ENCODE results near the gene GPR15LG.
"Not testable (repeated sequence)": the region's sequence is repeated elsewhere in the genome, so short reads cannot be mapped to it uniquely, and the experiment has no call there.

The GPR15LG gene

DNA sequence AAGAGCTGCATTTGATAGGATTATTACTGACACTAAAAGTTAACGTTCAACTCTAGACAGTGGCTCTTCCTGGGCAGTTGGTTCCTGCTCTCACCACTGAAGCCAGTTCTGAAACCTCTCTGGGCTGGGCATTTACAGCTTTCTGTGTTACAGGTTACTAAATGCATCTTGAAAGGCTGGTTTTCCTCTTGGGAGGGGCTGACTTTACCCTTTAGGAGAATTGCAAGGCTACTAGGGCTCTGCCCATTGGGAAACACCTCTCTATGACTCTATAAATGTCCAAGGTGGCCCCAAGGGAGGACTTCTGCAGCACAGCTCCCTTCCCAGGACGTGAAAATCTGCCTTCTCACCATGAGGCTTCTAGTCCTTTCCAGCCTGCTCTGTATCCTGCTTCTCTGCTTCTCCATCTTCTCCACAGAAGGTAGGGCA, at the start of gene GPR15LG:
Gene GPR15LG, plus strand, starts transcription at position 301 of the 429 bp plus-strand sequence. Its CDS starts 51 bp downstream, at position 352.
- DNase-seq (ENCODE audit: low read depth) = no peak

GRCh38 chr10:84125910-84126784, 47.5 kb upstream of the GPR15LG start:
- not testable (repeated sequence) for DNase-seq (ENCODE audit: low read depth)

DNA sequence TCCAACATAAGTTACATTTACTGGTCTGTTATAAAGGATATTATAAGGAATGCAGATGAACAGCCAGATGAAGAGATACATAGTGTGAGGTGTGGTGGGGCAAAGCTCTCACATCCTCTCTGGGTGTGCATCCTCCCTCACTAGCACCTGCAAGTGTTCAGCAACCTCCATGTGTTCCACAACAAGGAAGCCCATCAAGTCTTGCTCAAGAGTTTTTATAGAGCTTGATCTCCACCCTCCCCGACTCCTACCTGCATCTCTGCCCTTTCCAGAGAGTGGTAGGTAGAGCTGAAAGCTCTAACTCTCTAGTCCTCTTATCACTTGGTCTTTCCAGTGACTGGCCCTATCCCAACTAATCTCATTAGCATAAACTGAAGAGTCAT, 46.8 kb upstream of the GPR15LG start:
- DNase-seq (ENCODE audit: low read depth) = no peak

GRCh38 chr10:84135836-84136235, 37.8 kb upstream of the GPR15LG start:
- no peak for DNase-seq (ENCODE audit: low read depth)

DNA sequence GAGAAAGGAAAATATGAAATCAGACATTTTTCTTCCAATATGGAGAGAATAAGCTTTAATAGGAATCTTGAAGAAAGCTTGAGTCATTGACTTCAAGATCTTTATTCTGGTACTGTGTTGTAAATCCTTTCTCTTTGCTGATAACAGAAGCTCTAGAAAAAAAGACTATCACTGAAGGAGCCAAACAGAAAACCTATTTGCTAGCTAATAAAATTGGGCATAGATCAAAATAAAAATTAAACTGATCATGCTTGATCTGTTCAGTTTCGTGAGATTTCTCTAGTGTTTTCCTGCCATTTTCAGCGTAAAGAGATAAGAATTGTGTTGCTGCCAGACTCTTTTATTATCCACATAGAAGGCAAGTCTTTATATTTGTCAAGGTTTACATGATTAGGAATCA, 35.8 kb upstream of the GPR15LG start:
- DNase-seq (ENCODE audit: low read depth) = no peak

- DNase-seq (ENCODE audit: low read depth) = peak; percentile 15
Observed at GRCh38 chr10:84138478-84139125, 35.0 kb upstream of the GPR15LG start.

DNA sequence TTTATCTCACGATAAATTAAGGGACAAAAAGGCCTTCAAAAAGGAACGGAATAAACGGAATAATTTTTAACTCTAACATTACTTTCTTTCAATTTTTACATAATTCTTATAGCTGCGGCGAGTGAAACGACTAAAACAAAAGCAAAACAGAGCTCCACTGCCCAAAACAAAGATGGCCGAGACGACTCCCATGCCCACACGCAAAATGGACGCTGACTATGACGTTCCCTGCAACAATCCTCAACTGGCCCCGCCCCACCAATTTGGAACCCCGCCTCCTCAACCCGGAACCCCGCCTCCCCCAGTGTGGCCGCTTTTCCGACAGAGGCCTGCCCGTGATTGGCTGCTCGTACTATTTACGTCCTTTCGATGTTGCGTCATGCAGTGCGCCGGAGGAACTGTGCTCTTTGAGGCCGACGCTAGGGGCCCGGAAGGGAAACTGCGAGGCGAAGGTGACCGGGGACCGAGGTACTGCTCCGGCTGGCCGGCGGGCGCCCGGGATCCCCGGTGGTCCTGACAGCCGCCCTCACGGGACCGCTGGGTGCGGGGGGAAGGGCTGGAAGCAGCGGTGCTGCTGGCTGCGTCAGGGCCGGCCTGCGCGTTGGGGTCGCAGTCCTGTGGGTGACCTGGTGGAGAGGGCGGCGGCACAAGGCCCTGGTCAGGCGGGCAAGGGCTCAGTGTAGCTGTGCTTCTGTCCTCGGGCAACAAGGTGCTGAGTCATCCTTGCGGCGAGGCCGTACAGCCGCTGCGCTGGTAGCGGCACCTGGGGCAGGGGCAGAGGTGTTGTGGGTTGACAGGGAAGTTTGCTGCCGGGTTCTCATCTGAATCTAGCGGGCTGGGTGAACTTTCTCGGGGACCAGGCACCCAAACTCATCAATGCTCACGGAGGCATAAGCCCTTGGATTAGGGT, 34.2 kb upstream of the GPR15LG start, which contains the start of gene GHITM:
Gene GHITM, plus strand, starts transcription at position 384 of the 910 bp plus-strand sequence. CDS start 1,992 bp downstream, outside the sequence.
- DNase-seq (ENCODE audit: low read depth) = peak; percentile 99

DNA sequence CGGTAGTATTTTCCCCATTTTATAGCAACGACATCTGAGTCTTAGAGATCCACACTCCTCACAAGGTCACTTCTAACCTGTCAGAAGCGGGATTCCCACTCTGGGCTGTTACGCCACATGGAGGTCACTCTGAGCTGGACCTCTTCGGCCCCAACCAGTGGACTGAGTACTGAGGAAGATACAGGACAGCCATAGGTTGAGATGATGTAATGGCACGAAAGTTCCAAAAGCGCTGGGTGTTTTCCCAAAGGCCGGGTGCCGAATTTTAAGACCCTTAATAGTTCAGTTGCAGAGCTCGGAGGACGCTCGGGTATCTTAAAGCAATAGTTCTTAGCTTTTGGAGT, 33.6 kb upstream of the GPR15LG start:
- DNase-seq (ENCODE audit: low read depth) = no peak

- DNase-seq (ENCODE audit: low read depth) = no peak
Observed at GRCh38 chr10:84147347-84147746, 26.3 kb upstream of the GPR15LG start.

GRCh38 chr10:84148006-84148597, 25.5 kb upstream of the GPR15LG start:
- not testable (repeated sequence) for DNase-seq (ENCODE audit: low read depth)

- no peak for DNase-seq (ENCODE audit: low read depth)
Observed at GRCh38 chr10:84149854-84150253, 23.7 kb upstream of the GPR15LG start.

DNA sequence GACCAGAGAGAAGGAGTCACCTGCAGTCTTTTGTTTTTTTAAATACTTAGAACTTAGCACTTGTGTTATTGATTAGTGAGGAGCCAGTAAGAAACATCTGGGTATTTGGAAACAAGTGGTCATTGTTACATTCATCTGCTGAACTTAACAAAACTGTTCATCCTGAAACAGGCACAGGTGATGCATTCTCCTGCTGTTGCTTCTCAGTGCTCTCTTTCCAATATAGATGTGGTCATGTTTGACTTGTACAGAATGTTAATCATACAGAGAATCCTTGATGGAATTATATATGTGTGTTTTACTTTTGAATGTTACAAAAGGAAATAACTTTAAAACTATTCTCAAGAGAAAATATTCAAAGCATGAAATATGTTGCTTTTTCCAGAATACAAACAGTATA, 20.8 kb upstream of the GPR15LG start:
- no peak for DNase-seq (ENCODE audit: low read depth)

- DNase-seq (ENCODE audit: low read depth) = no peak
Observed at GRCh38 chr10:84155521-84155920, 18.1 kb upstream of the GPR15LG start.

GRCh38 chr10:84156009-84156408, 17.6 kb upstream of the GPR15LG start:
- no peak for DNase-seq (ENCODE audit: low read depth)

DNA sequence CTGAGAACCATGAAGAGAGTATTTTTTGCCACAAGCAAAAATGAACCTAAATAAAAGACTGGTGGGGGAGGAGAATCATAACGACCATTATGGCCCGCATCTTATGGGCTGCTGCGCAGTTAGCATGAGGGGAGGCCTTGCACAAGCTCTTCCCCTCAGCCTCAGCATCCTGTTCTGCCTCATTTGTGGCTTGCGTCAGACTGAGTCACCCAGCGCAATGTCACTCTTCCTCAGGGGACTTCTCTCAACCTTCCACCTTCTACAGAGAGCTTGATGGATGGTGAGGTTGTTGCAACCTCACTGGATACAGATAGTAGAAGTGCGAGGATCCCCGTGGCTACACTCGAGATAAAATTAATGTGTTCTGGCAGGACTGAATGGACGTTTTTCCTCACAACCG, 16.8 kb upstream of the GPR15LG start:
- DNase-seq (ENCODE audit: low read depth) = peak; percentile 12

DNA sequence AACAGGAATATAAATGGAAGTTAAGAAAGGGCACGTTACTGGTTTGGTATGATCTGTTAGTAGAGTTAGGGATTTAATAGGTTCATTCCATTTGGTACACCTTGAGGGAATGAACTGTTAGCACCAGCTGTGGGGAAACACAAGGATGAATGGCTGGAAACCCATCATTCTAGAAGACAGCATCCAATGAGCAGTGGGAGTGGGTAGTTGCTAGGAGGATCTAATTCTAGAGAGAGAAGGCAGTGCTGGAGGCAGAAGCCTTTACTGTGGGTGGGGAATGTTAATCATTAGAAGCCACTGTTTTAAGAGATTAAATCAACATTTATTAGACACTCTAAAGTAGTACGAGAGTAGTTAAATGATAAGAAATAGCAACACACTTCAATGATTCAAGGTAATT, 15.5 kb upstream of the GPR15LG start:
- no peak for DNase-seq (ENCODE audit: low read depth)

- no peak for DNase-seq (ENCODE audit: low read depth)
Observed at GRCh38 chr10:84158550-84158949, 15.1 kb upstream of the GPR15LG start.

GRCh38 chr10:84159076-84159685, 14.4 kb upstream of the GPR15LG start:
- DNase-seq (ENCODE audit: low read depth) = no peak

GRCh38 chr10:84160663-84161362, 12.8 kb upstream of the GPR15LG start:
- no peak for DNase-seq (ENCODE audit: low read depth)

DNA sequence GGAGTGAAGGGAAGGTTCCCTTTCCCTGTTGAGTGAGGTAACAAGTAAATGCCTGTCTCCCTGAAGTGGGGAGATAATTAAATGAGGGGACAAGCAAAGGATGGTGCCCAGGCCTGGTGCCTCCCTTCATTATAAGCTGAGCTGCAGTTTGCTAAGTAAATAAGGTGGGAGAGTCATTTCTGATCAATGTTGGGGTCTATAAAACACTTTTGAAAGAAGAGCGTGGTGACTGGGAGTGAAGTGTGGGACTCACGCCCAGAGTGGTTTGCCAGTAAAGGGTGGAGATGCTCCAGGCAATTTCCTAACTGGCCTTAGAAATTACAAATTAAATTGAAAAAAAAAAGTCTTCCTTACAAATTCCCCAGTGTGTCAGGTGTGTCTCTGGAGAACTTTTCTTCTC, 9.6 kb upstream of the GPR15LG start:
- no peak for DNase-seq (ENCODE audit: low read depth)

DNA sequence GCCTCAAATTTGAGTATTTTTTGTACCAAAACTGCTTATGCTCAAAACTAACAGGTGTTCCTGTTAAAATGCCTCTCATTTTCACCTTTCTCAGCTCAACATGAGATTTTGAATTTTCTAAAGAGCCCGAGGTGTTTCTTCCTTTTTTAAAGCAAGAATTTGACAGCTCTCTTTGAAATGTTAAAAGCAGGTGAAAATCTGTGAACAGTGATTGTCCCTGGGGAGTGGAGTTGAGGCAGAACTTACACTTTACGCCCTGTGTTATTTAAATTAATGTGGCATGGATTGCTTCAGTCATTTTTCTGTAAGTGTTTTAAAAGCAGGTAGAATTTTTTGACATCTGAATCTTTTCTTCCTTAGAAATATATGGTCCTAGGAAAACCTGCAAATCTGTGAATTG, 9.2 kb upstream of the GPR15LG start:
- no peak for DNase-seq (ENCODE audit: low read depth)
